ENCODE measurements around the gene EYA3.
"Not testable (repeated sequence)": the region's sequence is repeated elsewhere in the genome, so short reads cannot be mapped to it uniquely, and the experiment has no call there.

Gene EYA3

GRCh38 chr1:28037206-28037605, 51.2 kb downstream of the EYA3 start:
- Histone ChIP-seq H3K4me1 (ENCODE audit: insufficient read depth, low read length) (no peaks in the 10 kb centered on the region), H3K4me3 (ENCODE audit: low read depth in 1 of 2, low read length in 2 of 2) (no peak overlapping the region), H3K9me3 (ENCODE audit: low read length) (no peaks in the 10 kb centered on the region), H3K9ac (ENCODE audit: low read length) (no peak overlapping the region), H3K36me3 (ENCODE audit: insufficient read depth, low read length) (peaks cover 13% of the 10 kb centered on the region), H3K27me3 (ENCODE audit: control insufficient read depth in 1 of 2, insufficient read depth in 2 of 2, low read length in 2 of 2) (no peaks in the 10 kb centered on the region), H3K27ac (ENCODE audit: low read depth, low read length) (no peak overlapping the region)

DNA sequence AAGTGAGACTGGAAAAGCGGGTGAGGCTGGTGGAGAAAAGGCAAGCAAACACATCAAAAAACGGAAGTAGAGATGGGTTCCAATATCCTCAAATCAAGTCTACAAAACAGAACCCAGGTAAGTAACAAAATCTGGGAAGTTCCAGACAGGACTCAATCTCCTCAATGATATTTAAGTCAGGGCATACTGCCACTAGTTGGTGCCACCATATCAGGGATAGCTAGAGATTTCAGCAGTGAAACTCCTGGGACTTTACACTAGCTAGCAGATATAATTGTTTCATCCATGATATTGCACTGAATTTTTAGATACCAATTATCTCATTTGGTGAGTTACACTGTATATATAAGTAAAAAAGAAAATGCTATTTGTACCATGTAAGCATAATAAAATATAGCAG, 52.0 kb downstream of the EYA3 start:
- Histone ChIP-seq H3K4me1 (ENCODE audit: insufficient read depth, low read length) (no peaks in the 10 kb centered on the region), H3K9me3 (ENCODE audit: low read length) (no peaks in the 10 kb centered on the region), H3K4me3 (ENCODE audit: low read depth in 1 of 2, low read length in 2 of 2) (no peak overlapping the region), H3K27ac (ENCODE audit: low read depth, low read length) (no peak overlapping the region), H3K36me3 (ENCODE audit: insufficient read depth, low read length) (peaks cover 13% of the 10 kb centered on the region), H3K9ac (ENCODE audit: low read length) (no peak overlapping the region), H3K27me3 (ENCODE audit: control insufficient read depth in 1 of 2, insufficient read depth in 2 of 2, low read length in 2 of 2) (no peaks in the 10 kb centered on the region)

GRCh38 chr1:28035420-28035819, 53.0 kb downstream of the EYA3 start:
- Histone ChIP-seq H3K9me3 (ENCODE audit: low read length) (no peaks in the 10 kb centered on the region), H3K27ac (ENCODE audit: low read depth, low read length) (no peak overlapping the region), H3K27me3 (ENCODE audit: control insufficient read depth in 1 of 2, insufficient read depth in 2 of 2, low read length in 2 of 2) (no peaks in the 10 kb centered on the region), H3K4me1 (ENCODE audit: insufficient read depth, low read length) (no peaks in the 10 kb centered on the region), H3K4me3 (ENCODE audit: low read depth in 1 of 2, low read length in 2 of 2) (no peak overlapping the region), H3K36me3 (ENCODE audit: insufficient read depth, low read length) (peaks cover 11% of the 10 kb centered on the region), H3K9ac (ENCODE audit: low read length) (no peak overlapping the region)

DNA sequence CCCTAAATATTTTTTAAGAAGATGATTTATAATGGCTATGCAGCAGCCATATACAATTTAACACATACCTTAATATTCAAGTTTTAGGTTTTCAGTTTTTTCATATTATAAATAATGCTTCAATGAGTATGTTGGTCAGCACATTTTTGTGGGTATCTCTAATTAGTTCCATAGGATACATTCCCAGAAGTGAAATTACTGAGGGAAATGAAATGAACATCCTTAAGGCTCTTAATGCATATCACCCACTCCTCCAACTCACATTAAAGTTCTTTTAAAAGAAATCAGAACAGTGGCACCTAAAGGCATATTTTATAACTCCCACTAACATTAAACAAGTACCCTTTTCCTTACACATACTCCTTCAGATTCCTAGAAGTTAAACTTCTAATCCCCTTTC, 56.1 kb downstream of the EYA3 start:
- Histone ChIP-seq H3K27me3 (ENCODE audit: control insufficient read depth in 1 of 2, insufficient read depth in 2 of 2, low read length in 2 of 2) (no peaks in the 10 kb centered on the region), H3K9me3 (ENCODE audit: low read length) (no peaks in the 10 kb centered on the region), H3K4me1 (ENCODE audit: insufficient read depth, low read length) (no peaks in the 10 kb centered on the region), H3K9ac (ENCODE audit: low read length) (no peak overlapping the region), H3K27ac (ENCODE audit: low read depth, low read length) (no peak overlapping the region), H3K4me3 (ENCODE audit: low read depth in 1 of 2, low read length in 2 of 2) (no peak overlapping the region), H3K36me3 (ENCODE audit: insufficient read depth, low read length) (no peaks in the 10 kb centered on the region)

DNA sequence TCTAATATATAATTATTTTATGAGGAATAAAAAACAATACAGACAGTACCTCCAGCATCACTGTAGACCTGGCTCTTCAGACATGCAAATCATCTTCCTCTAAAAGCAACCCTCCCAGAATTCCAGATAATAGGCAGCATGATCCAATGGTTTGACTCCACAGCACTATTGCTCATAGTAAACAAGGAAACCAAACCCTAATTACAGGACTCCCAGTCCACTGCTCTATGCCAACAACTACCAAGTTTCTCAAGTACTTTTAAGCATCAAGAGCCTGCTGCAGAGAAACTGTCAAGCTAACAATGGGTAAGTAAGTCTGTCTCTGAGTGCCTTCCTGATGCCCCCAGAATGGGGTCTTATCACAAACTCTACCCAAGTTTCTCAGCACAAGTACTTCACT, 57.2 kb downstream of the EYA3 start:
- Histone ChIP-seq H3K27ac (ENCODE audit: low read depth, low read length) (no peak overlapping the region), H3K27me3 (ENCODE audit: control insufficient read depth in 1 of 2, insufficient read depth in 2 of 2, low read length in 2 of 2) (no peaks in the 10 kb centered on the region), H3K9me3 (ENCODE audit: low read length) (no peaks in the 10 kb centered on the region), H3K36me3 (ENCODE audit: insufficient read depth, low read length) (no peaks in the 10 kb centered on the region), H3K4me1 (ENCODE audit: insufficient read depth, low read length) (no peaks in the 10 kb centered on the region), H3K4me3 (ENCODE audit: low read depth in 1 of 2, low read length in 2 of 2) (no peak overlapping the region), H3K9ac (ENCODE audit: low read length) (no peak overlapping the region)

DNA sequence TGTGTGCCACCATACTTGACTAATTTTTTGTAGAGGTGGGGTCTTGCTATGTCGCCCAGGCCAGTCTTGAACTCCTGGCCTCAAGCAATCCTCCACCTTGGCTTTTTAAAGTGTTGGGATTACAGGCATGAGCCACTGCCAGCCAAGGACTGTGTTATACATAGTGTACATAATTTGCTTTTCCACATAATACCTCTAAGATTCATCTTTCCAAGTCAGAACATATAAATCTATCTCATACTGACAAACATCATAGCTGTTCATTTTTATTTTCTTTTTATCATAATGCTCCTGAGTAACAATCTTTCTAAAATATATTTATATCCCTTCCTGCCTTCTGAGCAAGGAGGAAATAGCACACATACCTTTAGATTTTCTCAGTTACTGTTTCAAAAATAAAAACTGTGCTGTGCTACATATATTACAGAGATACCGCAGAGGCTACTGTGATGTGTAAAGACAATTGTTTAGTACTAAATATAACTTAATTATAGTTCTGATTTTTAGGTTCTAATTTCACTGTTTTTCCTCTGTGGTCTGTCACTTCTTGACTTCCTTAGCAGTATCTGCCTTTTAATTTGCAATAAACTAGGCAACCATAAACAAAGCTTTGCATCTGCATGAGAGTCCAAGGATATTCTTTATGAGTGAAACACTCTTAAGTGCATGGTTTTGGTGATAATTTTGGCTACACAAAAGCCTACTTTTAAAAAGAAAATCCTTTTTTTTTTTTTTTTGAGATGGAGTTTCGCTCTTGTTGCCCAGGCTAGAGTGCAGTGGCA, 59.3 kb downstream of the EYA3 start:
- H3K4me3 ChIP-seq (ENCODE audit: low read depth in 1 of 2, low read length in 2 of 2): no peak overlapping the region
- no peaks in the 10 kb centered on the region for H3K4me1 ChIP-seq (ENCODE audit: insufficient read depth, low read length)
- no peaks in the 10 kb centered on the region for H3K36me3 ChIP-seq (ENCODE audit: insufficient read depth, low read length)
- H3K9ac ChIP-seq (ENCODE audit: low read length): no peak overlapping the region
- H3K27ac ChIP-seq (ENCODE audit: low read depth, low read length): no peak overlapping the region
- no peaks in the 10 kb centered on the region for H3K9me3 ChIP-seq (ENCODE audit: low read length)
- H3K27me3 ChIP-seq (ENCODE audit: control insufficient read depth in 1 of 2, insufficient read depth in 2 of 2, low read length in 2 of 2): no peaks in the 10 kb centered on the region

- no peaks in the 10 kb centered on the region for H3K4me1 ChIP-seq (ENCODE audit: insufficient read depth, low read length)
- no peaks in the 10 kb centered on the region for H3K9me3 ChIP-seq (ENCODE audit: low read length)
- H3K4me3 ChIP-seq (ENCODE audit: low read depth in 1 of 2, low read length in 2 of 2): no peak overlapping the region
- H3K27ac ChIP-seq (ENCODE audit: low read depth, low read length): no peak overlapping the region
- H3K9ac ChIP-seq (ENCODE audit: low read length): no peak overlapping the region
- H3K27me3 ChIP-seq (ENCODE audit: control insufficient read depth in 1 of 2, insufficient read depth in 2 of 2, low read length in 2 of 2): no peaks in the 10 kb centered on the region
- H3K36me3 ChIP-seq (ENCODE audit: insufficient read depth, low read length): no peaks in the 10 kb centered on the region
Observed at GRCh38 chr1:28027660-28028059, 60.8 kb downstream of the EYA3 start.

DNA sequence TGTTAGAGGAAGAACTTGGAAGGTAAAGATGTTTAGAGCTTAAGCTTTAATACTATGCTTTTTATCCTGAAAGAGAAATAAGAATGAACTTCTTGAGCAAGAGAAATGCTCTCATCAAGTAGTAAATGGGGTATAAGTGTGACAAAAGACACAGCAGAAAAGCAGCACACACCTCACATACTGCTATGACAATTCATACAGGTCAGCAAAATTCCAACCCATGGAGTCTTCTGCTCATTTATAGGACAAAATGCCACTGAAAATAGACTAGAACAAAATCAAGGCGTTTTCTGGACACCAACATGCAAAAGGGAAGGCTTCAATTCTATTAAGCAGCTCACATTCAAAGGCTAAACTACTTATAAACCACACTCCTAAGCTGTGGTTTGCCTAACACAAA, 61.2 kb downstream of the EYA3 start:
- Histone ChIP-seq H3K4me3 (ENCODE audit: low read depth in 1 of 2, low read length in 2 of 2) (no peak overlapping the region), H3K27ac (ENCODE audit: low read depth, low read length) (no peak overlapping the region), H3K4me1 (ENCODE audit: insufficient read depth, low read length) (no peaks in the 10 kb centered on the region), H3K9ac (ENCODE audit: low read length) (no peak overlapping the region), H3K36me3 (ENCODE audit: insufficient read depth, low read length) (no peaks in the 10 kb centered on the region), H3K9me3 (ENCODE audit: low read length) (no peaks in the 10 kb centered on the region), H3K27me3 (ENCODE audit: control insufficient read depth in 1 of 2, insufficient read depth in 2 of 2, low read length in 2 of 2) (no peaks in the 10 kb centered on the region)

- Histone ChIP-seq H3K9ac (ENCODE audit: low read length) (no peak overlapping the region), H3K9me3 (ENCODE audit: low read length) (no peaks in the 10 kb centered on the region), H3K36me3 (ENCODE audit: insufficient read depth, low read length) (no peaks in the 10 kb centered on the region), H3K27me3 (ENCODE audit: control insufficient read depth in 1 of 2, insufficient read depth in 2 of 2, low read length in 2 of 2) (no peaks in the 10 kb centered on the region), H3K4me3 (ENCODE audit: low read depth in 1 of 2, low read length in 2 of 2) (no peak overlapping the region), H3K4me1 (ENCODE audit: insufficient read depth, low read length) (no peaks in the 10 kb centered on the region), H3K27ac (ENCODE audit: low read depth, low read length) (no peak overlapping the region)
Observed at GRCh38 chr1:28026329-28026728, 62.1 kb downstream of the EYA3 start.

- Histone ChIP-seq H3K27ac (ENCODE audit: low read depth, low read length) (no peak overlapping the region), H3K4me1 (ENCODE audit: insufficient read depth, low read length) (no peaks in the 10 kb centered on the region), H3K9ac (ENCODE audit: low read length) (no peak overlapping the region), H3K27me3 (ENCODE audit: control insufficient read depth in 1 of 2, insufficient read depth in 2 of 2, low read length in 2 of 2) (no peaks in the 10 kb centered on the region), H3K4me3 (ENCODE audit: low read depth in 1 of 2, low read length in 2 of 2) (no peak overlapping the region), H3K36me3 (ENCODE audit: insufficient read depth, low read length) (peaks cover 6% of the 10 kb centered on the region), H3K9me3 (ENCODE audit: low read length) (no peaks in the 10 kb centered on the region)
Observed at GRCh38 chr1:28021064-28021463, 67.3 kb downstream of the EYA3 start.

DNA sequence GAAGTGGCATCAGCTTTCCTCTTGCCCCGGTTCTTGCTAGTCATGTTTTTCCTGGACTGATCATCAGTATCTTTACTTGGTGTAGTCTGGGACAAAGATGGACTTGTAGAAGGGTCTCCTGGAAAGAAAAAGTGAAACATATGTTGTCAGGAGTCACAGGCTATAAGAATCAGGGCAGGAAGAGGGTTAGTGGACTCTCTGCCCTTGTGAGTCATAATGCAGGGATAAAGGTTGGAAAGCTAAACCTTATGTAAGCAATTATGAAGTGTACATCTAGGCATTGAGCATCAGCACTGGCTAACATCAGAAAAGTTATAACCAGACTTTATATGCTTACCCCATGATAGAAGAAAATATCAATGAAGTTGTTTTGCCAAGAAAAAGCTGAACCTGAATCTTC, 77.4 kb downstream of the EYA3 start:
- no peak overlapping the region for H3K9ac ChIP-seq (ENCODE audit: low read length)
- no peak overlapping the region for H3K27ac ChIP-seq (ENCODE audit: low read depth, low read length)
- no peaks in the 10 kb centered on the region for H3K27me3 ChIP-seq (ENCODE audit: control insufficient read depth in 1 of 2, insufficient read depth in 2 of 2, low read length in 2 of 2)
- no peaks in the 10 kb centered on the region for H3K9me3 ChIP-seq (ENCODE audit: low read length)
- H3K4me3 ChIP-seq (ENCODE audit: low read depth in 1 of 2, low read length in 2 of 2): no peak overlapping the region
- no peaks in the 10 kb centered on the region for H3K4me1 ChIP-seq (ENCODE audit: insufficient read depth, low read length)
- H3K36me3 ChIP-seq (ENCODE audit: insufficient read depth, low read length): peaks cover 11% of the 10 kb centered on the region

GRCh38 chr1:28003117-28003516, 85.3 kb downstream of the EYA3 start:
- peaks cover 12% of the 10 kb centered on the region for H3K36me3 ChIP-seq (ENCODE audit: insufficient read depth, low read length)
- not testable (repeated sequence) for H3K9ac ChIP-seq (ENCODE audit: low read length); H3K27ac ChIP-seq (ENCODE audit: low read depth, low read length); H3K27me3 ChIP-seq (ENCODE audit: control insufficient read depth in 1 of 2, insufficient read depth in 2 of 2, low read length in 2 of 2); H3K4me1 ChIP-seq (ENCODE audit: insufficient read depth, low read length); H3K4me3 ChIP-seq (ENCODE audit: low read depth in 1 of 2, low read length in 2 of 2); H3K9me3 ChIP-seq (ENCODE audit: low read length)

All from muscle layer of colon (tissue), 2 donors.